Measurements from ENCODE around the gene TLE2. TPM values are rescaled to one million over a fixed set of nuclear protein-coding genes. Genes with fewer than 3 reads are reported as not detected.
A peak's percentile ranks its signal among the peaks of the same experiment; 100 is the strongest.

Gene TLE2
- total RNA-seq, 2 experiments from 2014 or later: 1.3 to 1.4 TPM

DNA sequence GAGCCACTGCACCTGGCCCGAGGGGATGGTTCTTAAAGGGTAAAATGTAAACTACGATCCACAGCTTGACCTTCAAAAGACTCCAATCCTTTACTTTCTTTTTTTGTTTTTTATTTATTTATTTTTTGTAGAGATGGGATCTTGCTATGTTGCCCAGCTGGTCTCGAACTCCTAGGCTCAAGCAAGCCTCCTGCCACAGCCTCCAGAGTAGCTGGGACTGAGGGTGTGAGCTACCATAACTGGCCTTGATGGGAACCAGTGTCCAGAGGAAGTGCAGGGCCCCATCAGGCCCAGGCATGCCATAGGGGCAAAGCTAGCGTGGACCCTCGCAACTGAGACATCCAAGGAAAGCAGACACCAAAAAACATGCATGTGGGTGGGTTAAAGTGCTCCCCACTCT is 66.0 kb downstream of the TLE2 start:
- ChIA-PET POLR2A (interaction anchor here (1.1 to 1.5 kb wide), 2 partner anchors 12 kb away, joined by 4 to 7 read pairs; no protein-coding TSS in a partner anchor), CTCF (interaction anchor here (0.7 to 7.4 kb wide), 18 partner anchors 10 to 248 kb away, joined by 3 to 60 read pairs (median 4); no protein-coding TSS in a partner anchor)
- Mint-ChIP-seq H3K36me3 (ENCODE audit: low read depth) (no peaks in the 10 kb centered on the region), H3K9me3 (no peaks in the 10 kb centered on the region), H3K4me1 (peaks cover 5% of the 10 kb centered on the region), H3K27ac (no peak overlapping the region), H3K4me3 (no peak overlapping the region), H3K27me3 (no peaks in the 10 kb centered on the region)
- DNase-seq: no peak

DNA sequence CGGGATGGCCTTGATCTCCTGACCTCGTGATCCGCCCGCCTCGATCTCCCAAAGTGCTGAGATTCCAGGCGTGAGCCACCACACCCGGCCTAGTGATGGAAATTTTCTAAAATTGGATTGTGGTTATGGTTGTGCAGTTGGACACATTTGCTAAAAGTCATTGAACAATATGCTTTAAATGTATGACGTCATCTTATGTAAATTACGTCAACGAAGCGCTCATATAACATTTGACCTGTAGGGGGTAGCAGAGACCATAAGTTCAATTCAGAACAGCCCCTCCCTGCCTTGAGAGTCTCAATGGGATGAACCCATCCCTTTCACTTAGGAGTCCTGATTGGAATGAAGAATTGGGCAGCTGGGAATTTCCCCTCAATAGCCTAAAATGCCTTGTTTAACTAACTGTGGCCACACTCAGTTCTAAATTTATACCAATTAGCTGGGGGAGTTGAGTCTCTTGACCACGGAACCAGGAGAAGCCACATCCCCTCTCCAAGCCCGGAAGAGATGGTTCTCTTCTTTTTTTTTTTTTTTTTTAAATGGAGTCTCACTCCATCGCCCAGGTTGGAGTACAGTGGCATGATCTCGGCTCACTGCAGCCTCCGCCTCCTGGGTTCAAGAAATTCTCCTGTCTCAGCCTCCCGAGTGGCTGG is 66.9 kb downstream of the TLE2 start:
- Mint-ChIP-seq H3K27ac (no peak overlapping the region), H3K4me3 (peak overlapping the region; percentile 48), H3K27me3 (no peaks in the 10 kb centered on the region), H3K4me1 (peaks cover 5% of the 10 kb centered on the region), H3K9me3 (no peaks in the 10 kb centered on the region), H3K36me3 (ENCODE audit: low read depth) (no peaks in the 10 kb centered on the region)
- ChIA-PET POLR2A (interaction anchor here (1.1 to 1.5 kb wide), 2 partner anchors 11 to 13 kb away, joined by 4 to 7 read pairs; no protein-coding TSS in a partner anchor), CTCF (interaction anchor here (0.6 to 7.4 kb wide), 27 partner anchors 9 to 261 kb away, joined by 3 to 60 read pairs (median 4); partner anchors contain the start of gene TLE6)
- peak; percentile 54 for DNase-seq

DNA sequence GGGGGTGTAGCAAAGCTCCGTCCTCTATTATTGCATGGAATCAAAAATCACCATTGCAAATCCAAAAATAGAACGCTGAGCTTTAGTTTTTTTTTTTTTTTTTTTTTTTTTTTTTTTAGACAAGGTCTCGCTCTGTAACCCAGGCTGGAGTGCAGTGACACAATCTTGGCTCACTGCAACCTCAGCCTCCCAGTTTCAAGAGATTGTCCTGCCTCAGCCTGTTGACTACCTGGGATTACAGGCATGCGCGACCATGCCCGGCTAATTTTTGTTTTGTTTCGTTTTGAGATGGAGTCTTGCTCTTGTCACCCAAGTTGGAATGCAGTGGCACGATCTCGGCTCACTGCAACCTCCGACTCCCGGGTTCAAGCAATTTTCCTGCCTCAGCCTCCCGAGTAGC is 69.0 kb downstream of the TLE2 start:
- Mint-ChIP-seq H3K4me3 (no peak overlapping the region), H3K27ac (no peak overlapping the region), H3K36me3 (ENCODE audit: low read depth) (no peaks in the 10 kb centered on the region), H3K9me3 (no peaks in the 10 kb centered on the region), H3K27me3 (no peaks in the 10 kb centered on the region), H3K4me1 (peaks cover 5% of the 10 kb centered on the region)
- DNase-seq: no peak
- ChIA-PET POLR2A (no interaction called here), CTCF (interaction anchor here (1.4 to 7.4 kb wide), 3 partner anchors 10 to 149 kb away, joined by 3 to 60 read pairs (median 15); no protein-coding TSS in a partner anchor)

DNA sequence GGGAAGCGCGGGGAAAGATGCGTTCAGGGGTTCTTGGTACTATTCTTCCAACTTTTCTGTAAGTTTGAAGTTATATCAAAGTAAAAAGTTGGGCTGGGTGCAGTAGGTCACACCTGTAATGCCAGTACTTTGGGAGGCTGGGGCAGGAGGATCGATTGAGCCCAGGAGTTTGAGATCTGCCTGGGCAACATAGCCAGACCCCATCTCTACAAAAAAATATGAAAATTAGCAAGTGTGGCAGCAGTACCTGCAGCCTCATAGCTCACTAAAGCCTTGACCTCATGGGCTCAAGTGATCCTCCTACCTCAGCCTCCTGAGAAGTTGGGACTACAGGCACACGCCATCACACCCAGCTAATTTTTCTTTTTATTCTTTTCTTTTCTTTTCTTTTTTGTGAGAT is 71.9 kb downstream of the TLE2 start:
- ChIA-PET CTCF (interaction anchor here (3.2 kb wide), 1 partner anchor 147 kb away, joined by 18 read pairs; no protein-coding TSS in a partner anchor), POLR2A (interaction anchor here (0.6 kb wide), 1 partner anchor 114 kb away, joined by 3 read pairs; no protein-coding TSS in a partner anchor)
- no peak for DNase-seq
- Mint-ChIP-seq H3K4me1 (peaks cover 7% of the 10 kb centered on the region), H3K9me3 (no peaks in the 10 kb centered on the region), H3K27me3 (no peaks in the 10 kb centered on the region), H3K27ac (no peak overlapping the region), H3K36me3 (ENCODE audit: low read depth) (no peaks in the 10 kb centered on the region), H3K4me3 (no peak overlapping the region)

DNA sequence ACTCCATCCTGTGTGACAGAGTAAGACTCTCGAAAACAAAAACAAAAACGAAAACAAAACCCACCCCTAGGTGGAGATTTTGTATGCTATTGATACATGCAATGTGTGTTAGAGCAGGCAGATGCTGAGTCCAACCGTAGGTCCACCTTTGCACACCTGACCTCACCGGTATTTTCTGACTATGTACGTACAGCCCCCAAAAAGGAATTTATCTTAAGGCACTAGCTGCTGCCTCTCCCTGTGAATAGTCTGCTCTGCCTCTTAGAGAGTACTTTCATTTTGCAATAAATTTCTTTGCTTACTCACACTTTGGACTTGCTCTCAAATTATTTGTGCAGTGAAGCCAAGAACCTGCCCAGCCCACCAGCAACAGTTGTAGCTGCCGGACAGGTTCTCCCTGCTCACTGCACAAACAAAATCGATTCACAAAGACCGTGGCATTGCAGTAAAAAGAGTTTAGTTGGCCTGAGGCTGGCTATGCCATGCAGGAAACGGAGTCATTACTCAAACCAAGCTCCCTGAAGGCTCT is 76.1 kb downstream of the TLE2 start:
- DNase-seq: no peak
- Mint-ChIP-seq H3K4me1 (peaks cover 30% of the 10 kb centered on the region), H3K27ac (no peak overlapping the region), H3K9me3 (no peaks in the 10 kb centered on the region), H3K36me3 (ENCODE audit: low read depth) (peaks cover 9% of the 10 kb centered on the region), H3K27me3 (no peaks in the 10 kb centered on the region), H3K4me3 (no peak overlapping the region)
- POLR2A ChIA-PET: no interaction called here
- CTCF ChIA-PET: interaction anchor here (0.9 to 4.9 kb wide), 3 partner anchors 9 to 156 kb away, joined by 3 to 52 read pairs (median 5); no protein-coding TSS in a partner anchor

DNA sequence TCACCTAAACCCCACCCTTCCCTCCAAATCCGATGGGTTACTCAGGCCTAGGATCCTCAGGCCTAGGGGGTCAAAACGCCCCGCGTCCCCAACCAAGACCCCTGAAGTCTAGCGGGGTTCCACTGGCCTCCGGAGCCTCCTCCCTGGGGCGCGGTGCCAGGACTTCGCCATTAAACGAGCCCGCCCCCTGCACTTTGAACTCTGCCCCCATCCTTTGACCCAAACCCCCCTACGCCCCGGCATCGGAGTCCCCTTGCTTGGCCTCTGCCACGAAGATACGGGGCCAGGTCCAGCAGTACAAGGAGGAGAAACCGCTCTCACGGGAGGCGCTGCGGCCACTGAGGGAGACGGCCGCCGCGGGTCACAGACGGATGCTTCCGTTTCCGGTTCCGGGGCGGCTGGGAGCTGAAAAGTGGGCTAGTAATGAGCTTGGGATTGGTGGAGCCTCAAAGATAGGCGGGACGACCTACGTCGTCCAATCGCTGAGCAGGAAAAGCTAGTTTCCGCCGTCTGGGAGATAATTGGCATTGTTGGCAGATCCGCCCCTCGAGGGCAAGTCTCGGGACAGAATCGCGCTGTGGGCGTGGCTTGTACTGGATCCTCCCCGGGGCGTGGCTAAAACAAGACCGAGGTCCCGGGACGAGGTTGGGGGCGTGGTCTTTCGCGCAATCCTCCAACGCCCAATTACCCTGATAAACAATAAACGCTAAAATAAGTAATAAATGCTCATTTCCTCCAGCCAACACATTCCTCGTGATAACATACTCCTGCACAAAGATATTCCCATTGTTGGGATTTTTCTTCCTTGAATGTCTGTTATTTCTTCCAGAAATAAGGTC is 78.6 kb downstream of the TLE2 start:
- POLR2A ChIA-PET: interaction anchor here (0.7 to 2.1 kb wide), 18 partner anchors 12 to 544 kb away, joined by 3 to 10 read pairs (median 4); partner anchors contain the start of genes GADD45B, S1PR4 and ZNF57
- DNase-seq: peak; percentile 100
- CTCF ChIA-PET: interaction anchor here (0.6 to 4.9 kb wide), 50 partner anchors 8 to 1686 kb away, joined by 3 to 52 read pairs (median 4); partner anchors contain the start of genes TLE5, TLE6, ZNF555 and ZNF57
- H3K4me1 Mint-ChIP-seq: peaks cover 37% of the 10 kb centered on the region
- no peaks in the 10 kb centered on the region for H3K27me3 Mint-ChIP-seq
- H3K27ac Mint-ChIP-seq: peak overlapping the region; percentile 91
- H3K9me3 Mint-ChIP-seq: no peaks in the 10 kb centered on the region
- H3K4me3 Mint-ChIP-seq: peak overlapping the region; percentile 94
- peaks cover 16% of the 10 kb centered on the region for H3K36me3 Mint-ChIP-seq (ENCODE audit: low read depth)

DNA sequence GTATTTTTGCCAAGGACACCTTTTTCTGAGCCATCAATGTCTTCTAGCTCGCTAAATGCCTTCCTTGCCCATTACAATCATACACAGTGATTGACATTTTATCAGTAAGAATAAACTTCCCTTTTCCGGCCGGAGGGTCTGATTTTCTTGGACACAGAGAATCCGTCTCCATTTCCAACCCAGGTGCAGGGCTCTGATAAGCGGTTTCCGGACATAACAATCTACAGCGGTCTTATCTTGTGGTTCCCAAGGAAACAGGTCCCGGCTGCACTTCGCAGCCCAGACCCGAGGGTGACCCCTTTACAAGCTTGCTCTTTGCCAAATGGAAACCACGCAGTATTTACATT is 79.2 kb downstream of the TLE2 start:
- Mint-ChIP-seq H3K4me3 (peak overlapping the region; percentile 94), H3K36me3 (ENCODE audit: low read depth) (peaks cover 16% of the 10 kb centered on the region), H3K27ac (peak overlapping the region; percentile 91), H3K27me3 (no peaks in the 10 kb centered on the region), H3K4me1 (peaks cover 43% of the 10 kb centered on the region), H3K9me3 (no peaks in the 10 kb centered on the region)
- DNase-seq: no peak
- ChIA-PET CTCF (interaction anchor here (0.7 to 4.9 kb wide), 40 partner anchors 7 to 354 kb away, joined by 3 to 52 read pairs (median 5); partner anchors contain the start of genes TLE5, TLE6, ZNF555 and ZNF57), POLR2A (interaction anchor here (0.9 to 2.1 kb wide), 12 partner anchors 13 to 326 kb away, joined by 3 to 10 read pairs (median 4); partner anchors contain the start of genes S1PR4 and ZNF57)

Other genes with a start within 250 kb of the TLE2 start
- gene SGTA, start 246.0 kb downstream of the TLE2 start, total RNA-seq: 10 to 100 TPM; 38.2 to 42.7 TPM
- gene THOP1, start 243.8 kb downstream of the TLE2 start, total RNA-seq: 10 to 100 TPM; 80.0 to 85.4 TPM
- 1 to 10 TPM; 2.3 to 3.0 TPM for gene ZNF554, start 209.4 kb downstream of the TLE2 start, total RNA-seq
- gene ZNF555, start 187.8 kb downstream of the TLE2 start, total RNA-seq: 1 to 10 TPM; 2.7 to 2.9 TPM
- gene ZNF556, start 161.9 kb downstream of the TLE2 start, total RNA-seq: not detected
- gene ZNF57, start 128.4 kb downstream of the TLE2 start, total RNA-seq: 1 to 10 TPM; 3.1 to 3.7 TPM
- 1 to 10 TPM; 4.0 to 4.2 TPM for gene ZNF77, start 84.3 kb downstream of the TLE2 start, total RNA-seq
- gene TLE6, start 51.7 kb downstream of the TLE2 start, total RNA-seq: 1 to 10 TPM; 1.1 to 2.0 TPM
- 100 to 1,000 TPM; 712 to 724 TPM for gene TLE5, start 33.2 kb upstream of the TLE2 start, total RNA-seq
- gene GNA11, start 65.1 kb upstream of the TLE2 start, total RNA-seq: under 1 TPM; 0.63 to 0.78 TPM
- gene GNA15, start 106.8 kb upstream of the TLE2 start, total RNA-seq: 100 to 1,000 TPM; 140 TPM
- gene S1PR4, start 149.5 kb upstream of the TLE2 start, total RNA-seq: 100 to 1,000 TPM; 275 to 280 TPM
- gene NCLN, start 156.7 kb upstream of the TLE2 start, total RNA-seq: 10 to 100 TPM; 49.6 to 52.0 TPM
- gene CELF5, start 195.4 kb upstream of the TLE2 start, total RNA-seq: under 1 TPM; 0.25 to 0.43 TPM

All from activated CD4-positive, alpha-beta memory T cell treated with anti-CD3 and anti-CD28 coated beads, Interleukin-2, amount 10 ng/mL, durations not matched to agents 7 days and 5 days (primary cell).